Fibroblast of lung (primary cell): ENCODE measurements around the gene TRANK1.

Experiments used
- CTCF ChIP-seq, 2 donors: IDR thresholded peaks in 1 of 2; conservative IDR thresholded peaks in 1 of 2; 1 replicate in 1 of 2; 2 replicates in 1 of 2; pipeline ENCODE4 v1.5.1; 2011 to 2012; ENCODE audit warnings: low read length in 2 of 2, control low read depth in 1 of 2, inconsistent platforms in 1 of 2, low read depth in 1 of 2, mild to moderate bottlenecking in 1 of 2
- EZH2 ChIP-seq: IDR thresholded peaks from 2 replicates; pipeline ENCODE4 v1.5.1; 2012; ENCODE audit warnings: low read length, control low read depth, mild to moderate bottlenecking; ENCODE audit errors: missing control alignments

- no peak for TF ChIP-seq CTCF (conservative IDR thresholded peaks at IDR 0.05 in 1 of 2, IDR thresholded peaks at IDR 0.05 in 1 of 2; ENCODE audit: low read depth in 1 of 2, low read length in 2 of 2)
- no peak for TF ChIP-seq EZH2
Observed at GRCh38 chr3:36964331-36964730, 19.5 kb upstream of the TRANK1 start.
